ENCODE data around the gene WDR48. TPM values are rescaled to one million over a fixed set of nuclear protein-coding genes. Genes with fewer than 3 reads are reported as not detected.

Gene WDR48
- total RNA-seq, 1 donor from 2014 or later, result 38.5 TPM

DNA sequence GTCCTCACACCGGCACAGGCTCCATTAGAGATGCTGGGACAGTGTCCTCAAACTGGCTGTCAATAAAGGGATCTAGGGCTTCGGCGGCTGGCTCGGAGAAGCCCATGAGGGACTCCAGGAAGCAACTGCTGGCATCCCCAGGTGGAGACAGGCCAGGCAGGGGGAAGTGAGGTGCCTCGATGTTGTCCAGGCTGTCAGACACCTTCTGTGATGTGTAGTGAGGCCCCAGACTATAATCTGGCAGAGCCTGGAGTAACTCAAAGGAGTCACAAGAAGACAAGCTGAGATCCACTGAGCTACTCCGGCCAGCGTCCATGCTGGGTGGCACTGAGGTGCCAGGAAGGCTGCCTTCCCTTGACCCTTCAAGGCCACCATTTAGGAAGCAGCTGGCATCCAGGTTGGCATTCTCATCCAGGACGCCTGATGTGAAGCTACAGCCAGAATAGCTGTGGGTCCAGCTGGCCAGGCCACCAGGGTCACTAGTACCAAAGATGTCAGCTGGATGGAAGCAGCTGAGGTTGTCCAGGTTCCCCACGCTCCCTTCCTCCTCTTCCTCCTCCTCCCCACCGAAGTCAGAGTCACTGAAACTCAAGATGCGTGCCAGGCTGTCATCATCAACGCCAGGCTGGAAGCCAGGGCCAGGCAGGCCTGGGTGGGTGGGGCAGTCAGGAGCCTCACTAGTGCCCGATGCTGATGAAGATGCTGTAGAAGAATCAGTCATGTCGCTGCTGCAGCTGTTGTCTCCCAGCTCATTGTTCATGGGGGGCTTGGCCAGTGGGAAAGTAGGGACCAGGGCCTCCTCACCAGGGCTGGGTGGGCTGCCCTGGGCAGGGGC, 91.5 kb downstream of the WDR48 start:
- Histone ChIP-seq H4K20me1 (ENCODE audit: insufficient read depth, low read length) (peaks cover 97% of the 10 kb centered on the region), H3K36me3 (ENCODE audit: insufficient read depth, low read length) (peaks cover 60% of the 10 kb centered on the region), H3K79me2 (ENCODE audit: insufficient read depth, low read length) (peaks cover 89% of the 10 kb centered on the region), H3K27me3 (ENCODE audit: insufficient read depth, low read length) (no peaks in the 10 kb centered on the region), H3K4me2 (ENCODE audit: low read length) (no peak overlapping the region), H3K9ac (ENCODE audit: low read length) (no peak overlapping the region), H3K4me1 (ENCODE audit: insufficient read depth, low read length) (peaks cover 38% of the 10 kb centered on the region), H3K27ac (ENCODE audit: low read depth, low read length) (no peak overlapping the region), H3K4me3 (ENCODE audit: insufficient read depth, low read depth, low read length) (no peak overlapping the region), H3K9me3 (ENCODE audit: insufficient read depth, low read depth, low read length) (no peaks in the 10 kb centered on the region), H2AFZ (ENCODE audit: low read depth, low read length) (no peak overlapping the region)
- no peak for FAIRE-seq
- H3K27ac Mint-ChIP-seq (ENCODE audit: unreplicated experiment), result peak overlapping the region; percentile 34
- no peaks in the 10 kb centered on the region for H3K27me3 Mint-ChIP-seq (ENCODE audit: low read depth, unreplicated experiment)
- H3K4me1 Mint-ChIP-seq (ENCODE audit: low read depth, unreplicated experiment), result peaks cover 74% of the 10 kb centered on the region
- TF ChIP-seq EZH2 (IDR thresholded peaks at IDR 0.05; ENCODE audit: insufficient read depth, low read length), result no peak
- TF ChIP-seq CTCF (IDR thresholded peaks at IDR 0.05; ENCODE audit: insufficient read depth, low read depth, low read length), result no peak
- H3K9me3 Mint-ChIP-seq (ENCODE audit: unreplicated experiment), result no peaks in the 10 kb centered on the region
- no peak overlapping the region for H3K4me3 Mint-ChIP-seq (ENCODE audit: unreplicated experiment)
- DNase-seq (ENCODE audit: low read depth), result no peak
- H3K36me3 Mint-ChIP-seq (ENCODE audit: low read depth, unreplicated experiment), result peaks cover 34% of the 10 kb centered on the region

- H3K4me1 Mint-ChIP-seq (ENCODE audit: low read depth, unreplicated experiment), result peaks cover 79% of the 10 kb centered on the region
- DNase-seq (ENCODE audit: low read depth), result no peak
- Histone ChIP-seq H3K4me3 (ENCODE audit: insufficient read depth, low read depth, low read length) (no peak overlapping the region), H3K9ac (ENCODE audit: low read length) (no peak overlapping the region), H3K27ac (ENCODE audit: low read depth, low read length) (no peak overlapping the region), H3K79me2 (ENCODE audit: insufficient read depth, low read length) (peaks cover 98% of the 10 kb centered on the region), H3K27me3 (ENCODE audit: insufficient read depth, low read length) (no peaks in the 10 kb centered on the region), H3K9me3 (ENCODE audit: insufficient read depth, low read depth, low read length) (no peaks in the 10 kb centered on the region), H3K4me1 (ENCODE audit: insufficient read depth, low read length) (peaks cover 47% of the 10 kb centered on the region), H2AFZ (ENCODE audit: low read depth, low read length) (no peak overlapping the region), H3K4me2 (ENCODE audit: low read length) (no peak overlapping the region), H3K36me3 (ENCODE audit: insufficient read depth, low read length) (peaks cover 60% of the 10 kb centered on the region), H4K20me1 (ENCODE audit: insufficient read depth, low read length) (peaks cover 99% of the 10 kb centered on the region)
- no peak for TF ChIP-seq CTCF (IDR thresholded peaks at IDR 0.05; ENCODE audit: insufficient read depth, low read depth, low read length)
- TF ChIP-seq EZH2 (IDR thresholded peaks at IDR 0.05; ENCODE audit: insufficient read depth, low read length), result no peak
- H3K27ac Mint-ChIP-seq (ENCODE audit: unreplicated experiment), result peak overlapping the region; percentile 93
- H3K36me3 Mint-ChIP-seq (ENCODE audit: low read depth, unreplicated experiment), result peaks cover 32% of the 10 kb centered on the region
- FAIRE-seq, result no peak
- H3K27me3 Mint-ChIP-seq (ENCODE audit: low read depth, unreplicated experiment), result no peaks in the 10 kb centered on the region
- peak overlapping the region; percentile 60 for H3K4me3 Mint-ChIP-seq (ENCODE audit: unreplicated experiment)
- H3K9me3 Mint-ChIP-seq (ENCODE audit: unreplicated experiment), result no peaks in the 10 kb centered on the region
These were observed 92.4 kb downstream of the WDR48 start for GRCh38 chr3:39144095-39144747.

All from astrocyte (in vitro differentiated cells and primary cell).